ENCODE data around the gene ANKS1B. TPM values are rescaled to one million over a fixed set of nuclear protein-coding genes. Genes with fewer than 3 reads are reported as not detected.
"Not testable (repeated sequence)": the region's sequence is repeated elsewhere in the genome, so short reads cannot be mapped to it uniquely, and the experiment has no call there.

The ANKS1B gene
- total RNA-seq, 1 experiment from 2014 or later: 0.61 TPM

GRCh38 chr12:99253068-99253467 is 731.7 kb downstream of the ANKS1B start:
- intact Hi-C loops (cut with micrococcal nuclease; ENCODE audit: unreplicated experiment): loop anchor here (5.0 to 10.0 kb wide), 3 partner anchors 208 to 514 kb away; no protein-coding TSS in a partner anchor
- Histone ChIP-seq H3K9me3 (no peaks in the 10 kb centered on the region), H3K4me3 (ENCODE audit: low read depth, low read length) (no peak overlapping the region), H3K36me3 (ENCODE audit: control insufficient read depth, insufficient read depth, low read length) (no peaks in the 10 kb centered on the region), H3K4me1 (no peaks in the 10 kb centered on the region), H3K27me3 (replicated peaks; ENCODE audit: control insufficient read depth, insufficient read depth, low read length) (no peaks in the 10 kb centered on the region)
- Mint-ChIP-seq H3K27me3 (ENCODE audit: insufficient read depth, unreplicated experiment) (peaks cover 3% of the 10 kb centered on the region), H3K9me3 (ENCODE audit: unreplicated experiment) (no peaks in the 10 kb centered on the region), H3K27ac (ENCODE audit: unreplicated experiment) (no peak overlapping the region), H3K4me1 (ENCODE audit: low read depth, unreplicated experiment) (no peaks in the 10 kb centered on the region), H3K4me3 (ENCODE audit: unreplicated experiment) (no peak overlapping the region), H3K36me3 (ENCODE audit: insufficient read depth, unreplicated experiment) (no peaks in the 10 kb centered on the region)
- DNase-seq: peak in 1 of 2 experiments; percentile 12
- ChIA-PET POLR2A (no interaction called here), CTCF (no interaction called here)
- TF ChIP-seq CTCF (IDR thresholded peaks at IDR 0.05; ENCODE audit: insufficient read depth in 1 of 2, low read depth in 1 of 2, low read length in 1 of 2, severe bottlenecking in 1 of 2, unreplicated experiment in 1 of 2): peak in 1 of 2 experiments; percentile 49
- no TSS peak for BruUV-seq (replicated peaks)

DNA sequence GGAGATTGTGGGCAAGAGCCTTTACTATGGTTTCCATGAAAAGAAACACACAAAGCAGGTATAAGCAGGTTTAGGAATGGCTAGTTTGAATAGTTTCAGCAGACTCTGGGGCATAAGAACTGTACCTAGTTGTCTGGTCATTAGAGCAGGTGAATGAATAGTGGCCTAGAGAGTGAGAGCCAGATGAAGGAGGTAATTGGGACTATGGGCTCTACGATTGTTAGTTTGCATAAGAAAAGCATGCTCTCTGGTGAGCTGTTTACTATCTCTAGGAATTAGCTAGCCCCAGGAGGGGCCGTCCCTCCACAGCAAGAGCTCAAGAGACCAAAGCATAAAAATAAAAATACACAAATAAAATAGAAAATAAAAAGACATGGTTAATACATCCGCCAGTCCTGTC is 734.6 kb downstream of the ANKS1B start:
- Mint-ChIP-seq H3K4me1 (ENCODE audit: low read depth, unreplicated experiment) (no peaks in the 10 kb centered on the region), H3K4me3 (ENCODE audit: unreplicated experiment) (no peak overlapping the region), H3K27ac (ENCODE audit: unreplicated experiment) (no peak overlapping the region), H3K9me3 (ENCODE audit: unreplicated experiment) (no peaks in the 10 kb centered on the region), H3K27me3 (ENCODE audit: insufficient read depth, unreplicated experiment) (peaks cover 5% of the 10 kb centered on the region), H3K36me3 (ENCODE audit: insufficient read depth, unreplicated experiment) (no peaks in the 10 kb centered on the region)
- Histone ChIP-seq H3K9me3 (no peaks in the 10 kb centered on the region), H3K4me1 (no peaks in the 10 kb centered on the region), H3K4me3 (ENCODE audit: low read depth, low read length) (no peak overlapping the region), H3K27me3 (replicated peaks; ENCODE audit: control insufficient read depth, insufficient read depth, low read length) (no peaks in the 10 kb centered on the region), H3K36me3 (ENCODE audit: control insufficient read depth, insufficient read depth, low read length) (no peaks in the 10 kb centered on the region)
- intact Hi-C loops (cut with micrococcal nuclease; ENCODE audit: unreplicated experiment): loop anchor here (5.0 to 10.0 kb wide), 3 partner anchors 205 to 517 kb away; no protein-coding TSS in a partner anchor
- no peak for DNase-seq
- POLR2A ChIA-PET: no interaction called here
- no TSS peak for BruUV-seq (replicated peaks)
- TF ChIP-seq CTCF (IDR thresholded peaks at IDR 0.05; ENCODE audit: insufficient read depth in 1 of 2, low read depth in 1 of 2, low read length in 1 of 2, severe bottlenecking in 1 of 2, unreplicated experiment in 1 of 2): no peak
- CTCF ChIA-PET: no interaction called here

DNA sequence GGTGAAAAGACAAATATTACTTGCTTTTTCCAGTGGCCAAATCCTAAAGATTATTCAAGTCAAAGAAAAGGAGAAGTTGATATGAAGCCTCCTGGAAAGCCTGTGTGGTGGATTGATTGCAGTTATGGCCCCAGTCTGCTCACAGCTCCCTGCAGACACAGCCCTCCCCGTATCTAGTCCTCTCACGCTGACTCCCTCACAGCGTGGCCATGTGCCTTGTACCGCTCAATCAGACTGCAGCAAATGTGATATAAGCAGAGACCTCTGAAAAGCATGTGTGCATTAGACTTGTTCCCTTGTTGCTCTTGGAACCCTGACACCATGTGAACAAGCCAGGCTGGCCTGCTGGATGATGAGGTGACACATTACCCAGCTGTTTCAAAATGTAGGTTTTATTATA is 735.2 kb downstream of the ANKS1B start:
- intact Hi-C loops (cut with micrococcal nuclease; ENCODE audit: unreplicated experiment): no loop called here
- ChIA-PET POLR2A (no interaction called here), CTCF (no interaction called here)
- peaks cover 5% of the 10 kb centered on the region for H3K27me3 Mint-ChIP-seq (ENCODE audit: insufficient read depth, unreplicated experiment)
- H3K4me1 ChIP-seq: no peaks in the 10 kb centered on the region
- no peak overlapping the region for H3K27ac Mint-ChIP-seq (ENCODE audit: unreplicated experiment)
- no peaks in the 10 kb centered on the region for H3K27me3 ChIP-seq (replicated peaks; ENCODE audit: control insufficient read depth, insufficient read depth, low read length)
- DNase-seq: no peak
- H3K4me3 ChIP-seq (ENCODE audit: low read depth, low read length): no peak overlapping the region
- H3K36me3 Mint-ChIP-seq (ENCODE audit: insufficient read depth, unreplicated experiment): no peaks in the 10 kb centered on the region
- BruUV-seq (replicated peaks): no TSS peak
- H3K4me1 Mint-ChIP-seq (ENCODE audit: low read depth, unreplicated experiment): no peaks in the 10 kb centered on the region
- H3K9me3 ChIP-seq: no peaks in the 10 kb centered on the region
- no peaks in the 10 kb centered on the region for H3K36me3 ChIP-seq (ENCODE audit: control insufficient read depth, insufficient read depth, low read length)
- TF ChIP-seq CTCF (IDR thresholded peaks at IDR 0.05; ENCODE audit: insufficient read depth in 1 of 2, low read depth in 1 of 2, low read length in 1 of 2, severe bottlenecking in 1 of 2, unreplicated experiment in 1 of 2): no peak
- no peaks in the 10 kb centered on the region for H3K9me3 Mint-ChIP-seq (ENCODE audit: unreplicated experiment)
- no peak overlapping the region for H3K4me3 Mint-ChIP-seq (ENCODE audit: unreplicated experiment)

GRCh38 chr12:99237907-99238538 is 746.7 kb downstream of the ANKS1B start:
- H3K27me3 Mint-ChIP-seq (ENCODE audit: insufficient read depth, unreplicated experiment); H3K4me3 ChIP-seq (ENCODE audit: low read depth, low read length); H3K27ac Mint-ChIP-seq (ENCODE audit: unreplicated experiment); H3K4me1 ChIP-seq; H3K4me1 Mint-ChIP-seq (ENCODE audit: low read depth, unreplicated experiment); H3K9me3 Mint-ChIP-seq (ENCODE audit: unreplicated experiment); CTCF ChIA-PET; H3K27me3 ChIP-seq (replicated peaks; ENCODE audit: control insufficient read depth, insufficient read depth, low read length); intact Hi-C loops (cut with micrococcal nuclease; ENCODE audit: unreplicated experiment); H3K36me3 ChIP-seq (ENCODE audit: control insufficient read depth, insufficient read depth, low read length); H3K36me3 Mint-ChIP-seq (ENCODE audit: insufficient read depth, unreplicated experiment); BruUV-seq (replicated peaks); H3K9me3 ChIP-seq; POLR2A ChIA-PET; H3K4me3 Mint-ChIP-seq (ENCODE audit: unreplicated experiment): not testable (repeated sequence)
- peak in 1 of 2 experiments; percentile 39 for DNase-seq

Measured in Caco-2 (cell line).